GM12891 (cell line): ENCODE measurements around the gene FUOM.

Experiments used
- POLR2A ChIP-seq: IDR thresholded peaks from 2 replicates; pipeline ENCODE4 v1.6.1; 2011; ENCODE audit warnings: low read depth, low read length, control low read depth
- POLR2AphosphoS5 ChIP-seq: IDR thresholded peaks from 2 replicates; pipeline ENCODE4 v1.6.1; 2011; ENCODE audit warnings: low read depth, low read length, control low read depth

- TF ChIP-seq POLR2AphosphoS5: no peak
- no peak for TF ChIP-seq POLR2A
Measured at GRCh38 chr10:133309720-133310398, 48.0 kb downstream of the FUOM start.
